Left ventricle myocardium inferior (tissue), 1 donor: ENCODE measurements around the gene ZNF770. TPM values are rescaled to one million over a fixed set of nuclear protein-coding genes. Genes with fewer than 3 reads are reported as not detected.
A peak's percentile ranks its signal among the peaks of the same experiment; 100 is the strongest.
"Not testable (repeated sequence)": the region's sequence is repeated elsewhere in the genome, so short reads cannot be mapped to it uniquely, and the experiment has no call there.

Source experiments
- DNase-seq: peaks from one replicate; pipeline ENCODE4 v3.0.0-alpha.2; 2020
- H3K27ac ChIP-seq: fragments of 200-600 bp; replicated peaks from 2 replicates; pipeline ENCODE4 v1.8.0; 2021
- H3K27me3 ChIP-seq: fragments of 200-600 bp; 2 replicates; pipeline ENCODE4 v1.8.0; 2021; ENCODE audit warnings: low read depth
- H3K36me3 ChIP-seq: fragments of 200-600 bp; 2 replicates; pipeline ENCODE4 v1.8.0; 2021
- H3K4me1 ChIP-seq: fragments of 200-600 bp; 2 replicates; pipeline ENCODE4 v1.8.0; 2021
- H3K4me3 ChIP-seq: fragments of 200-600 bp; 2 replicates; pipeline ENCODE4 v1.8.0; 2021; ENCODE audit warnings: mild to moderate bottlenecking, moderate library complexity
- H3K9me3 ChIP-seq: fragments of 200-600 bp; replicated peaks from 2 replicates; pipeline ENCODE4 v1.8.0; 2021
- CTCF ChIP-seq: fragments of 200-600 bp; IDR thresholded peaks from 2 replicates; pipeline ENCODE4 v1.8.0; 2021; ENCODE audit warnings: antibody characterized with exemption, mild to moderate bottlenecking, borderline replicate concordance
- intact Hi-C: fragments of 100-400 bp; cut with micrococcal nuclease; formaldehyde crosslinking; loops from one replicate; pipeline ENCODE4 v1.11.0; 2022
- total RNA-seq: library from RNA; stranded (reverse); fragmentation: NEBNext Ultra II Directional; extraction: Animal tissue kit (Norgen Biotek cat#: 25700); gene quantifications from one replicate; pipeline ENCODE4 v1.2.1, GENCODE V29; 2021
- donor health status: DM: no; HTN: yes; CAD: no; lungs with severe emphysema.

ZNF770 gene
- total RNA-seq, 1 donor from 2014 or later, result 41.3 TPM

GRCh38 chr15:34976073-34976472, 12.0 kb downstream of the ZNF770 start:
- H3K36me3 ChIP-seq, result no peaks in the 10 kb centered on the region
- intact Hi-C loops, result no loop called here
- H3K27me3 ChIP-seq, result no peaks in the 10 kb centered on the region
- no peak for TF ChIP-seq CTCF
- H3K4me3 ChIP-seq, result no peak overlapping the region
- peaks cover 11% of the 10 kb centered on the region for H3K4me1 ChIP-seq
- no peak overlapping the region for H3K27ac ChIP-seq
- no peak for DNase-seq
- no peaks in the 10 kb centered on the region for H3K9me3 ChIP-seq

DNA sequence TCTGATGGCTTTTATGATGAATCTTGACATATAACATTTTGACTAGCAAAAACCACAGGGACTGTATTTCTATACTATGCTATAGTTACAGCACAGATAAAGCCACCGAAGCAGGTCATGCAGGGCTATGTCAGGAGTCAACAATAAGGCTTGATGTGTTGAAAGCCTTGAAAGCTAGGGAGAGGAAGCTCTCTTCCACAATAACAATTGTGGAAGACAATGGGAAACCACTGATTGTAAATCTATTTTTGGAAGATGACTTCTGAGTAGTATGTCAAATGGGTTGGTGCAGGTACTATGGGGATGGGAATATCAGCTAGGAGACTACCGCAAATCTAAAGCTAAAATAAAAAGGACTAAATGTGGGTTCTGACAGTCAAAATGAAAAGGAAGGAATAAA, 14.6 kb downstream of the ZNF770 start:
- Histone ChIP-seq H3K4me1 (peaks cover 23% of the 10 kb centered on the region), H3K4me3 (no peak overlapping the region), H3K27me3 (no peaks in the 10 kb centered on the region), H3K27ac (no peak overlapping the region), H3K9me3 (no peaks in the 10 kb centered on the region), H3K36me3 (no peaks in the 10 kb centered on the region)
- intact Hi-C loops, result no loop called here
- no peak for TF ChIP-seq CTCF
- DNase-seq, result no peak

GRCh38 chr15:34970098-34970643, 17.9 kb downstream of the ZNF770 start:
- Histone ChIP-seq H3K27ac (peak overlapping the region; percentile 88), H3K4me1 (peaks cover 57% of the 10 kb centered on the region), H3K4me3 (peak overlapping the region; percentile 87)
- H3K36me3 ChIP-seq, H3K9me3 ChIP-seq, DNase-seq, H3K27me3 ChIP-seq, intact Hi-C loops: not testable (repeated sequence)

DNA sequence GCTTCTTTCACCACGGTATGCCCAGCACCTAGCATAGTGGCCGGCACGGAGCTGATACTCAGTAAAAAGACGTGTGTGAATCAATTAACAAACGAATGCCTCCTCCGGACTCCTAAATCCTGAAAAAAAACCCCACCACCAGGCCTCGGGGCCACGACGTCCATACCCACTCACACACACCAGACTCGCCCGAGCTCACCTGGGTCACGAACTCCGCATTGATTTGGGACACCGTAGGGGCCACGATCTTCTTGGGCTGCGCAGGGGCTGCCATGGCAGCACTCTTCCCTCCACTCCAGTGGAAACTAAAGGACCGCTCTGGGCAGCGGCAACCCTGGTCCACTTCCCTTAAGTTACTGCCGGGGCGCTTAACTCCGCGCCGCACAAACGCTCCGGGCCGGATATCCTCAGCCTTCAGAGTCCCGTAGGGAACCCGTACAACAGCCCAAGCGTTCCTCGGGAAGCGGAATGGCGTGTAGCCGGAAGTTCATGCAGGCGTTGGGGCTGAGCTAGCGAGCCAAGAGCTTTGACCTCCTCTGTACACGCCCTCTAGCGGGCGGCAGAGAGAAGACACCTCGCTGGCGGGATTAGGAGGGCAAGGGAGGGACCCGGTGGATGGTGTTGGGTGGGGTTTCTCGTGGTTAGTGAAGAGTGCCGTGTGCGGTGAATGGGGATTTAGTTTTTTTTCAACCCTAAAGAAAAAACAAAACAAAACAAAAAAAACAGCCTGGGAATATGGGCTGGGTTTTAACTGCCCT, 18.6 kb downstream of the ZNF770 start, which contains the start of gene AQR:
Gene AQR (minus strand): TSS at position 403 of the 758 bp plus-strand sequence. CDS start 129 bp downstream, at position 274.
- TF ChIP-seq CTCF, result peak; percentile 98
- Histone ChIP-seq H3K4me3 (peak within 1 kb of the TSS; percentile 87), H3K27me3 (no peaks in the 10 kb centered on the region), H3K9me3 (no peaks in the 10 kb centered on the region), H3K4me1 (peaks cover 63% of the 10 kb centered on the region), H3K27ac (peak within 1 kb of the TSS; percentile 88), H3K36me3 (peaks cover under 1% of the 10 kb centered on the region)
- intact Hi-C loops, result no loop called here
- DNase-seq, result peak; percentile 94

- intact Hi-C loops, result no loop called here
Measured at GRCh38 chr15:34964277-34964676, 23.8 kb downstream of the ZNF770 start.

More at GRCh38 chr15:34964277-34964676, 23.8 kb downstream of the ZNF770 start:
- no peak for DNase-seq
- Histone ChIP-seq H3K4me3 (no peak overlapping the region), H3K27ac (no peak overlapping the region), H3K36me3 (peaks cover 50% of the 10 kb centered on the region), H3K27me3 (no peaks in the 10 kb centered on the region), H3K9me3 (no peaks in the 10 kb centered on the region), H3K4me1 (peaks cover 52% of the 10 kb centered on the region)
- TF ChIP-seq CTCF, result no peak
